ENCODE results near the gene LRMDA.

Gene LRMDA

GRCh38 chr10:75803121-75803520 is 371.7 kb downstream of the LRMDA start:
- no peaks in the 10 kb centered on the region for H3K9me3 ChIP-seq (ENCODE audit: insufficient read depth, low read depth, low read length)
- H3K27me3 ChIP-seq (ENCODE audit: insufficient read depth, low read length) = no peaks in the 10 kb centered on the region
- no peak overlapping the region for H3K27ac ChIP-seq (ENCODE audit: low read depth, low read length)
- WGBS = 94% methylated on average over 3 of the region's 3 CpGs
- H3K4me3 ChIP-seq (ENCODE audit: low read length) = no peak overlapping the region
- H3K9ac ChIP-seq (ENCODE audit: low read depth, low read length) = no peak overlapping the region
- H3K4me1 ChIP-seq (ENCODE audit: insufficient read depth, low read length) = no peaks in the 10 kb centered on the region
- no peaks in the 10 kb centered on the region for H3K36me3 ChIP-seq (ENCODE audit: insufficient read depth, low read length)

- Histone ChIP-seq H3K27ac (ENCODE audit: low read depth, low read length) (no peak overlapping the region), H3K4me1 (ENCODE audit: insufficient read depth, low read length) (no peaks in the 10 kb centered on the region), H3K36me3 (ENCODE audit: insufficient read depth, low read length) (no peaks in the 10 kb centered on the region), H3K27me3 (ENCODE audit: insufficient read depth, low read length) (no peaks in the 10 kb centered on the region), H3K9ac (ENCODE audit: low read depth, low read length) (no peak overlapping the region), H3K9me3 (ENCODE audit: insufficient read depth, low read depth, low read length) (no peaks in the 10 kb centered on the region), H3K4me3 (ENCODE audit: low read length) (no peak overlapping the region)
- WGBS = 94% methylated on average over 14 of the region's 14 CpGs
These were observed 372.6 kb downstream of the LRMDA start for GRCh38 chr10:75803816-75804552.

- H3K4me3 ChIP-seq (ENCODE audit: low read length) = no peak overlapping the region
- 88% methylated on average over 3 of the region's 3 CpGs for WGBS
- H3K36me3 ChIP-seq (ENCODE audit: insufficient read depth, low read length) = no peaks in the 10 kb centered on the region
- no peaks in the 10 kb centered on the region for H3K4me1 ChIP-seq (ENCODE audit: insufficient read depth, low read length)
- no peaks in the 10 kb centered on the region for H3K9me3 ChIP-seq (ENCODE audit: insufficient read depth, low read depth, low read length)
- no peaks in the 10 kb centered on the region for H3K27me3 ChIP-seq (ENCODE audit: insufficient read depth, low read length)
- no peak overlapping the region for H3K27ac ChIP-seq (ENCODE audit: low read depth, low read length)
- H3K9ac ChIP-seq (ENCODE audit: low read depth, low read length) = no peak overlapping the region
These were observed 374.8 kb downstream of the LRMDA start for GRCh38 chr10:75806186-75806585.

- WGBS = 94% methylated on average over 5 of the region's 5 CpGs
- no peaks in the 10 kb centered on the region for H3K27me3 ChIP-seq (ENCODE audit: insufficient read depth, low read length)
- H3K9ac ChIP-seq (ENCODE audit: low read depth, low read length) = no peak overlapping the region
- H3K27ac ChIP-seq (ENCODE audit: low read depth, low read length) = no peak overlapping the region
- H3K4me3 ChIP-seq (ENCODE audit: low read length) = no peak overlapping the region
- H3K36me3 ChIP-seq (ENCODE audit: insufficient read depth, low read length) = no peaks in the 10 kb centered on the region
- no peaks in the 10 kb centered on the region for H3K4me1 ChIP-seq (ENCODE audit: insufficient read depth, low read length)
- H3K9me3 ChIP-seq (ENCODE audit: insufficient read depth, low read depth, low read length) = no peaks in the 10 kb centered on the region
These were observed 376.0 kb downstream of the LRMDA start for GRCh38 chr10:75807456-75807855.

GRCh38 chr10:75809003-75809402 is 377.6 kb downstream of the LRMDA start:
- Histone ChIP-seq H3K27me3 (ENCODE audit: insufficient read depth, low read length) (no peaks in the 10 kb centered on the region), H3K9me3 (ENCODE audit: insufficient read depth, low read depth, low read length) (no peaks in the 10 kb centered on the region), H3K27ac (ENCODE audit: low read depth, low read length) (no peak overlapping the region), H3K36me3 (ENCODE audit: insufficient read depth, low read length) (no peaks in the 10 kb centered on the region), H3K9ac (ENCODE audit: low read depth, low read length) (no peak overlapping the region), H3K4me1 (ENCODE audit: insufficient read depth, low read length) (no peaks in the 10 kb centered on the region), H3K4me3 (ENCODE audit: low read length) (no peak overlapping the region)
- WGBS = 97% methylated on average over 3 of the region's 3 CpGs

- Histone ChIP-seq H3K4me3 (ENCODE audit: low read length) (no peak overlapping the region), H3K4me1 (ENCODE audit: insufficient read depth, low read length) (no peaks in the 10 kb centered on the region), H3K9ac (ENCODE audit: low read depth, low read length) (no peak overlapping the region), H3K27ac (ENCODE audit: low read depth, low read length) (no peak overlapping the region), H3K36me3 (ENCODE audit: insufficient read depth, low read length) (no peaks in the 10 kb centered on the region), H3K9me3 (ENCODE audit: insufficient read depth, low read depth, low read length) (no peaks in the 10 kb centered on the region), H3K27me3 (ENCODE audit: insufficient read depth, low read length) (no peaks in the 10 kb centered on the region)
These were observed 382.6 kb downstream of the LRMDA start for GRCh38 chr10:75814014-75814413.

- H3K4me1 ChIP-seq (ENCODE audit: insufficient read depth, low read length) = no peaks in the 10 kb centered on the region
- H3K27me3 ChIP-seq (ENCODE audit: insufficient read depth, low read length) = no peaks in the 10 kb centered on the region
- no peak overlapping the region for H3K4me3 ChIP-seq (ENCODE audit: low read length)
- no peaks in the 10 kb centered on the region for H3K9me3 ChIP-seq (ENCODE audit: insufficient read depth, low read depth, low read length)
- no peak overlapping the region for H3K9ac ChIP-seq (ENCODE audit: low read depth, low read length)
- no peak overlapping the region for H3K27ac ChIP-seq (ENCODE audit: low read depth, low read length)
- H3K36me3 ChIP-seq (ENCODE audit: insufficient read depth, low read length) = no peaks in the 10 kb centered on the region
These were observed 383.6 kb downstream of the LRMDA start for GRCh38 chr10:75815066-75815465.

GRCh38 chr10:75817198-75817597 is 385.8 kb downstream of the LRMDA start:
- WGBS = 97% methylated on average over 2 of the region's 2 CpGs
- no peaks in the 10 kb centered on the region for H3K4me1 ChIP-seq (ENCODE audit: insufficient read depth, low read length)
- no peak overlapping the region for H3K4me3 ChIP-seq (ENCODE audit: low read length)
- no peaks in the 10 kb centered on the region for H3K36me3 ChIP-seq (ENCODE audit: insufficient read depth, low read length)
- H3K9me3 ChIP-seq (ENCODE audit: insufficient read depth, low read depth, low read length) = no peaks in the 10 kb centered on the region
- no peak overlapping the region for H3K9ac ChIP-seq (ENCODE audit: low read depth, low read length)
- H3K27ac ChIP-seq (ENCODE audit: low read depth, low read length) = no peak overlapping the region
- H3K27me3 ChIP-seq (ENCODE audit: insufficient read depth, low read length) = no peaks in the 10 kb centered on the region

- no peaks in the 10 kb centered on the region for H3K36me3 ChIP-seq (ENCODE audit: insufficient read depth, low read length)
- no peak overlapping the region for H3K27ac ChIP-seq (ENCODE audit: low read depth, low read length)
- no peaks in the 10 kb centered on the region for H3K4me1 ChIP-seq (ENCODE audit: insufficient read depth, low read length)
- no peaks in the 10 kb centered on the region for H3K27me3 ChIP-seq (ENCODE audit: insufficient read depth, low read length)
- WGBS = 83% methylated on average over 4 of the region's 4 CpGs
- no peak overlapping the region for H3K9ac ChIP-seq (ENCODE audit: low read depth, low read length)
- no peaks in the 10 kb centered on the region for H3K9me3 ChIP-seq (ENCODE audit: insufficient read depth, low read depth, low read length)
- H3K4me3 ChIP-seq (ENCODE audit: low read length) = no peak overlapping the region
These were observed 387.1 kb downstream of the LRMDA start for GRCh38 chr10:75818552-75818951.

- Histone ChIP-seq H3K4me3 (ENCODE audit: low read length) (no peak overlapping the region), H3K9ac (ENCODE audit: low read depth, low read length) (no peak overlapping the region), H3K36me3 (ENCODE audit: insufficient read depth, low read length) (no peaks in the 10 kb centered on the region), H3K4me1 (ENCODE audit: insufficient read depth, low read length) (no peaks in the 10 kb centered on the region), H3K27me3 (ENCODE audit: insufficient read depth, low read length) (no peaks in the 10 kb centered on the region), H3K9me3 (ENCODE audit: insufficient read depth, low read depth, low read length) (no peaks in the 10 kb centered on the region), H3K27ac (ENCODE audit: low read depth, low read length) (no peak overlapping the region)
- WGBS = 91% methylated on average over 4 of the region's 5 CpGs
These were observed 393.8 kb downstream of the LRMDA start for GRCh38 chr10:75825235-75825634.

GRCh38 chr10:75825661-75826060 is 394.2 kb downstream of the LRMDA start:
- no peaks in the 10 kb centered on the region for H3K9me3 ChIP-seq (ENCODE audit: insufficient read depth, low read depth, low read length)
- WGBS = 98% methylated on average over 5 of the region's 5 CpGs

GRCh38 chr10:75826846-75827245 is 395.4 kb downstream of the LRMDA start:
- WGBS = 97% methylated on average over 5 of the region's 5 CpGs
- no peaks in the 10 kb centered on the region for H3K27me3 ChIP-seq (ENCODE audit: insufficient read depth, low read length)
- no peak overlapping the region for H3K27ac ChIP-seq (ENCODE audit: low read depth, low read length)
- H3K36me3 ChIP-seq (ENCODE audit: insufficient read depth, low read length) = no peaks in the 10 kb centered on the region
- H3K9me3 ChIP-seq (ENCODE audit: insufficient read depth, low read depth, low read length) = no peaks in the 10 kb centered on the region
- H3K4me3 ChIP-seq (ENCODE audit: low read length) = no peak overlapping the region
- no peak overlapping the region for H3K9ac ChIP-seq (ENCODE audit: low read depth, low read length)
- no peaks in the 10 kb centered on the region for H3K4me1 ChIP-seq (ENCODE audit: insufficient read depth, low read length)

More at GRCh38 chr10:75825661-75826060, 394.2 kb downstream of the LRMDA start:
- Histone ChIP-seq H3K4me3 (ENCODE audit: low read length) (no peak overlapping the region), H3K4me1 (ENCODE audit: insufficient read depth, low read length) (no peaks in the 10 kb centered on the region), H3K27ac (ENCODE audit: low read depth, low read length) (no peak overlapping the region), H3K27me3 (ENCODE audit: insufficient read depth, low read length) (no peaks in the 10 kb centered on the region), H3K9ac (ENCODE audit: low read depth, low read length) (no peak overlapping the region), H3K36me3 (ENCODE audit: insufficient read depth, low read length) (no peaks in the 10 kb centered on the region)
